Measurements from ENCODE around the gene MLLT3.

Gene MLLT3

GRCh38 chr9:20373263-20373662 is 249.0 kb downstream of the MLLT3 start:
- no peak for DNase-seq

- no peak for DNase-seq
These were observed 252.9 kb downstream of the MLLT3 start for GRCh38 chr9:20369391-20369790.

- DNase-seq: no peak
These were observed 254.4 kb downstream of the MLLT3 start for GRCh38 chr9:20367855-20368254.

GRCh38 chr9:20364959-20365358 is 257.3 kb downstream of the MLLT3 start:
- no peak for DNase-seq

GRCh38 chr9:20363233-20363632 is 259.1 kb downstream of the MLLT3 start:
- DNase-seq: no peak

- no peak for DNase-seq
These were observed 260.4 kb downstream of the MLLT3 start for GRCh38 chr9:20361656-20362570.

GRCh38 chr9:20361229-20361628 is 261.1 kb downstream of the MLLT3 start:
- no peak for DNase-seq

GRCh38 chr9:20358207-20358606 is 264.1 kb downstream of the MLLT3 start:
- DNase-seq: peak in 1 of 2 experiments; percentile 15

- DNase-seq: no peak
These were observed 265.3 kb downstream of the MLLT3 start for GRCh38 chr9:20357037-20357432.

GRCh38 chr9:20356403-20357036 is 265.8 kb downstream of the MLLT3 start:
- peak; percentile 61 to 86 for DNase-seq

GRCh38 chr9:20355022-20355421 is 267.3 kb downstream of the MLLT3 start:
- no peak for DNase-seq

- DNase-seq: no peak
These were observed 268.2 kb downstream of the MLLT3 start for GRCh38 chr9:20353931-20354652.

GRCh38 chr9:20353524-20353923 is 268.8 kb downstream of the MLLT3 start:
- DNase-seq: no peak

GRCh38 chr9:20352591-20352990 is 269.7 kb downstream of the MLLT3 start:
- no peak for DNase-seq

- DNase-seq: peak; percentile 53 to 66
These were observed 270.6 kb downstream of the MLLT3 start for GRCh38 chr9:20351715-20352114.

GRCh38 chr9:20349568-20349967 is 272.7 kb downstream of the MLLT3 start:
- no peak for DNase-seq

- DNase-seq: no peak
These were observed 279.0 kb downstream of the MLLT3 start for GRCh38 chr9:20343325-20343724.

- DNase-seq: no peak
These were observed 281.8 kb downstream of the MLLT3 start for GRCh38 chr9:20340511-20340861.

GRCh38 chr9:20335668-20336332 is 286.5 kb downstream of the MLLT3 start:
- DNase-seq: no peak

GRCh38 chr9:20333991-20334390 is 288.3 kb downstream of the MLLT3 start:
- no peak for DNase-seq

GRCh38 chr9:20331095-20331685 is 291.1 kb downstream of the MLLT3 start:
- no peak for DNase-seq

- no peak for DNase-seq
These were observed 291.6 kb downstream of the MLLT3 start for GRCh38 chr9:20330688-20331087.

GRCh38 chr9:20326516-20326915 is 295.8 kb downstream of the MLLT3 start:
- DNase-seq: no peak
